HG03558 (cell line): ENCODE results near the gene KLHL28.
A peak's percentile ranks its signal among the peaks of the same experiment; 100 is the strongest.
"Not testable (repeated sequence)": the region's sequence is repeated elsewhere in the genome, so short reads cannot be mapped to it uniquely, and the experiment has no call there.

ENCODE experiments used
- ATAC-seq: cut with Tn5 transposase; IDR thresholded peaks from one replicate; pipeline ENCODE4 v1.9.1; 2021; ENCODE audit warnings: moderate number of reproducible peaks; ENCODE audit not compliant: unreplicated experiment; ENCODE audit errors: extremely low read depth

KLHL28 gene

DNA sequence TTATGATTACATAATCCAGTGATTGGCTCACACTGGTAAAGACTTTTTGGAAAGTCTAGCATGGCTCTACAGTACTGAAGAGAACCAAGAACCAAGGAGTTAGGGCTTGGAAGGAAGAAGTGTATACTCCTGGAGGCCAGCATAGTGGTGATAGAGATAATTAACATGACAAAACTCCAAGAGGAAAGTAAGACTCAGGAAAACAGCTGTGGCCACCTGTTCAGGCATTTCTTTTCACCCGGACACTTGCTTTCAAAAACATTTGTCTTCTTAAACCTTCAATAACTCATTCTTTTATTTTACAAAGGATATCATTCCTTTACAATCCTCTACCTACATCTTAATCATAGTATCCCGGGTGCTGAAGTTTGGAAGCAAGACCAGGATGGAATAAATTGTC, 50.9 kb downstream of the KLHL28 start:
- no peak for ATAC-seq

GRCh38 chr14:44901696-44902095, 60.1 kb downstream of the KLHL28 start:
- no peak for ATAC-seq

- ATAC-seq: no peak
Measured at GRCh38 chr14:44898551-44898950, 63.2 kb downstream of the KLHL28 start.

DNA sequence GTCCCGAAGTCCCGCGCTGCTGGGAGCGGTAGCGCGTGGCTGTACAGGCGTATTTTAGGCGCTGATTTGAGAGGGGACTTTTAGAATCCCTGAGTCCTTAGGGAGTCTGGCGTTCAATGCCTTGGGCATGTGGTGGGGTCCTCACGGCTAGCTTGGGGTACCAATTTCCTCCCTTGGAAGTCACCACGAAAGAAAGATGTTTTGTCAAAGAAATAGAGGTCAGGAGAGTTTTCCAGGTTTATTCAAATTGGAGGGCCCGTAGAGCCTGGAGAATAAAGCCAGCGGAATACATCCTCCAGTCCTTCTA, 63.9 kb downstream of the KLHL28 start:
- ATAC-seq: no peak

GRCh38 chr14:44897041-44897844, 64.5 kb downstream of the KLHL28 start:
- ATAC-seq: peak; percentile 80

- no peak for ATAC-seq
Measured at GRCh38 chr14:44896275-44897040, 65.3 kb downstream of the KLHL28 start.

DNA sequence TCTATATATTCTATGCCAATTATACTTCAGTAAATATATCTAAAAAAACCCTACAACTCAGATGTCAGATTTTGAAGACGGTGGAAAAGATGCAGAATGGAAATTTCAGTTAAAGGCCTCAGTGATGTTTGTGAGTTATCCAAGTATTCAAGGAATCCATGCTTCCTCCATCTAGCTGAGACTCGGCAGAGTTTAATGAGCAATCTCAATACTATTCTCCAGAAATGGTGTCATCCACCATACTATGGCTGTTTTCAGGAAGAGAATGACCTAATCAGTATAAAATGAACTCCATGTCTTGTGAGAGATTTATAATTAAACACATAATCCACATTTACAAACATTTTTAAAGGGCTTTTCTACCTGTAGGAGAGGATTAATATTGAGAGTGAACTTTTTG, 66.0 kb downstream of the KLHL28 start:
- no peak for ATAC-seq

GRCh38 chr14:44893535-44893934, 68.2 kb downstream of the KLHL28 start:
- ATAC-seq: no peak

DNA sequence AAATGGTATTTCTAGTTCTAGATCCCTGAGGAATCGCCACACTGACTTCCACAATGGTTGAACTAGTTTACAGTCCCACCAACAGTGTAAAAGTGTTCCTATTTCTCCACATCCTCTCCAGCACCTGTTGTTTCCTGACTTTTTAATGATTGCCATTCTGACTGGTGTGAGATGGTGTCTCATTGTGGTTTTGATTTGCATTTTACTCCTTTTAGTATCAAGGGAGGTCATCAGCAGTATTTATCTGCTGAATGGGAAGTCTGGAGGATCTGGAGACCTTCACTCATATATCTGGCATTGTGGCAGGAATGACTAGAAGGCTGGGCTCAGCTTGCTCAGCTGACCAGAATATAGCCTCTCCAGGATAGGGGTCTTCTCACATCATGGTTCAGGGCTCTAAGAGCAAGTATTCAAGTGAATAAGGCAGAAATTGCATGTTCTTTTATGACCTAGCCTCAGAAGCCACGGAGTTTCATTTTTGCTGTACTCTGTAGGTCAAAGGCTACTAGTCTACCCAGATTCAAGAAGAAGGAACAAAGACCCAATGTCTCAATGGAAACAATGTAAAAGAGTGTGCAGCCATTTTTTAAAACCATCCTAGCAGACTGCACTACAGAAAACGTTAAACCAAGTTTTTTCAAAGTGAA, 69.9 kb downstream of the KLHL28 start:
- ATAC-seq: not testable (repeated sequence)

DNA sequence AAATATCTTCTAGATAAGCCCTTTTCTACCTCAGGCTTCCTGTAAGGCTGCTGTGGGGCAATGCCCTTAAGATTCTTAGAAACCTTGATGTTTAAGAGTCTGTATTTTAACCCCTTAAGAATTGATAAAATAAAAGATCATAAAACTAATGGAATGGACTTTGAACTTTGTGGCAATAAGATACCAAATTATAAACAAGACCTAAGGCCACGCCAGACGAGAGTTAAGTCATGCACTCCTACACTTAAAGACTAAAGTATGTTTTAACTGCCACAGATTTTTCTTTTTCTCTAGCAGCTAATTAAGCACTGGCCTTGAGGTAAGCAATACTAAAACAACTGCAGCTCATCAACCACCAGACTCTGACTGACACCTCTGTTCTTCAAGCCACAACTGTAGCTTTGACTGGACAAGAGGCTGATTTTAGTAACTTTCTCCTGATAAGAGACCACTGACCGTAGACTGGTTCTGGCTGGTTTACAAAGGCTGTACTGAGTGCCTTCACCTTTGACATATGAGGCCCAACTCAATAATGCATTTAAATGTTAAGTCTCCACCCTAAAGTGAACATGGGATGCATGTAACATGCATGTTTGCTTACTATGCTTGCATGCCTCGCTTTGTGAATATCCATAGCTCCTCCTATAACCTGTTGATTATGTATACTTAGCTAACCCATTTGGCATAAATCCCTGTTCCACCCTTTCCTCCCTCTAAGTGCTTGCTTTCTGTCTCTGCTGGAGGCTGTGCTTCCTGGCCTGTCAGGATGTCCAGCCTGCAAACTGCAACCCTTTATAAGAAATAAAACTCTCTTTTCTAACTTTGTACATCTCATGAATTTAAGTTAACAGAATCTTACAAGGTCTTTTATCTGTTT, 71.9 kb downstream of the KLHL28 start:
- no peak for ATAC-seq

DNA sequence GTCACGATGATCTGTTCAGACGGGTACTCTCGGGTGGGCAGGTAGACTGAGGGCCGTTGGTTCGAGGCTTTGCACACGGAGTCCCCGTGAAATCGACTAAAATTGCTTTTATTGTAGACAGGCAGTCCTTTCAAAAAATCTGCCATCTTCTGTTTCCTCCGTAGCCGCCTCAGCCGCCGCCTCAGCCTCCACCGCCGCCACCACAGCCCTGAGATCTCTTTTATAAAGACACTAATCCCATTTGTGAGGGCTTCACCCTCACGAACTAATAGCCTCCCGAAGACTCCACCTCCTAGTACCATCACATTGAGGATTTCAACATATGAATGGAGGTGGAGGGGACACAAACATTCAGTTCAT, 74.2 kb downstream of the KLHL28 start:
- ATAC-seq: no peak

GRCh38 chr14:44886860-44887595, 74.7 kb downstream of the KLHL28 start:
- ATAC-seq: no peak

DNA sequence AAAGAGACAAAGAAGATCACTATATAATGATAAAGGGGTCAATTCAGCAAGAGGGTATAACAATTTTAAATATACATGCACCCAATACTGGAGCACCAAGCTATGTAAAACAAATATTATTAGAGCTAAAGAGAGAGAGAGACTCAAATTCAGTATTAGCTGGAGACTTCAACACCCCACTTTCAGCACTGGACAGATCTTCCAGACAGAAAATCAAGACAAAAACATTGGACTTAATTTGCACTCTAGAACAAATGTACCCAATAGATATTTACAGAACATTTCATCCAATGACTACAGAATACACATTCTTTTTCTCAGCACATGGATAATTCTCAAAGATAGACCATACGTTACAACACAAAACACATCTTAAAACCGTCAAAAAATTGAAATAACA, 81.0 kb downstream of the KLHL28 start:
- ATAC-seq: no peak
